ENCODE data around the gene WNT9A.

The WNT9A gene

GRCh38 chr1:227944090-227944930 is 3.4 kb downstream of the WNT9A start:
- Histone ChIP-seq H3K9ac (ENCODE audit: low read depth, low read length) (no peak overlapping the region), H3K27ac (ENCODE audit: low read length) (no peak overlapping the region), H3K27me3 (ENCODE audit: insufficient read depth, low read length) (peaks cover 20% of the 10 kb centered on the region)

GRCh38 chr1:227943381-227944089 is 4.2 kb downstream of the WNT9A start:
- peaks cover 4% of the 10 kb centered on the region; the same call in 1 of the 2 replicates for H3K4me1 ChIP-seq (ENCODE audit: insufficient read depth, low read length)
- H3K4me3 ChIP-seq (ENCODE audit: low read length) = no peak overlapping the region
- no peak overlapping the region for H3K27ac ChIP-seq (ENCODE audit: low read length)
- no peaks in the 10 kb centered on the region for H3K36me3 ChIP-seq (ENCODE audit: insufficient read depth, low read depth, low read length)
- H3K9ac ChIP-seq (ENCODE audit: low read depth, low read length) = no peak overlapping the region
- peaks cover 13% of the 10 kb centered on the region for H3K27me3 ChIP-seq (ENCODE audit: insufficient read depth, low read length)
- no peaks in the 10 kb centered on the region for H3K9me3 ChIP-seq (ENCODE audit: insufficient read depth, low read depth, low read length)

More at GRCh38 chr1:227944090-227944930, 3.4 kb downstream of the WNT9A start:
- H3K36me3 ChIP-seq (ENCODE audit: insufficient read depth, low read depth, low read length) = no peaks in the 10 kb centered on the region
- no peak overlapping the region for H3K4me3 ChIP-seq (ENCODE audit: low read length)
- no peaks in the 10 kb centered on the region for H3K9me3 ChIP-seq (ENCODE audit: insufficient read depth, low read depth, low read length)
- H3K4me1 ChIP-seq (ENCODE audit: insufficient read depth, low read length) = peaks cover 4% of the 10 kb centered on the region; the same call in 1 of the 2 replicates

- Histone ChIP-seq H3K9ac (ENCODE audit: low read depth, low read length) (no peak overlapping the region), H3K27me3 (ENCODE audit: insufficient read depth, low read length) (peaks cover 7% of the 10 kb centered on the region; the same call in 1 of the 2 replicates)
Measured at GRCh38 chr1:227942716-227943261, 4.9 kb downstream of the WNT9A start.

GRCh38 chr1:227942021-227942715 is 5.6 kb downstream of the WNT9A start:
- H3K27me3 ChIP-seq (ENCODE audit: insufficient read depth, low read length) = peaks cover 5% of the 10 kb centered on the region; the same call in 1 of the 2 replicates
- no peaks in the 10 kb centered on the region for H3K36me3 ChIP-seq (ENCODE audit: insufficient read depth, low read depth, low read length)
- no peak overlapping the region for H3K4me3 ChIP-seq (ENCODE audit: low read length)
- H3K4me1 ChIP-seq (ENCODE audit: insufficient read depth, low read length) = peaks cover 4% of the 10 kb centered on the region; the same call in 1 of the 2 replicates
- no peak overlapping the region for H3K9ac ChIP-seq (ENCODE audit: low read depth, low read length)
- no peaks in the 10 kb centered on the region for H3K9me3 ChIP-seq (ENCODE audit: insufficient read depth, low read depth, low read length)
- no peak overlapping the region for H3K27ac ChIP-seq (ENCODE audit: low read length)

More at GRCh38 chr1:227942716-227943261, 4.9 kb downstream of the WNT9A start:
- H3K27ac ChIP-seq (ENCODE audit: low read length) = no peak overlapping the region
- H3K4me3 ChIP-seq (ENCODE audit: low read length) = no peak overlapping the region
- no peaks in the 10 kb centered on the region for H3K36me3 ChIP-seq (ENCODE audit: insufficient read depth, low read depth, low read length)
- H3K9me3 ChIP-seq (ENCODE audit: insufficient read depth, low read depth, low read length) = no peaks in the 10 kb centered on the region
- peaks cover 4% of the 10 kb centered on the region; the same call in 1 of the 2 replicates for H3K4me1 ChIP-seq (ENCODE audit: insufficient read depth, low read length)

- Histone ChIP-seq H3K27ac (ENCODE audit: low read length) (no peak overlapping the region), H3K9ac (ENCODE audit: low read depth, low read length) (no peak overlapping the region), H3K4me3 (ENCODE audit: low read length) (no peak overlapping the region), H3K36me3 (ENCODE audit: insufficient read depth, low read depth, low read length) (no peaks in the 10 kb centered on the region), H3K27me3 (ENCODE audit: insufficient read depth, low read length) (no peaks in the 10 kb centered on the region), H3K4me1 (ENCODE audit: insufficient read depth, low read length) (peaks cover 4% of the 10 kb centered on the region; the same call in 1 of the 2 replicates), H3K9me3 (ENCODE audit: insufficient read depth, low read depth, low read length) (no peaks in the 10 kb centered on the region)
Measured at GRCh38 chr1:227941509-227942020, 6.2 kb downstream of the WNT9A start.

GRCh38 chr1:227940791-227941241 is 6.9 kb downstream of the WNT9A start:
- Histone ChIP-seq H3K9ac (ENCODE audit: low read depth, low read length) (no peak overlapping the region), H3K9me3 (ENCODE audit: insufficient read depth, low read depth, low read length) (no peaks in the 10 kb centered on the region), H3K4me1 (ENCODE audit: insufficient read depth, low read length) (peaks cover under 1% of the 10 kb centered on the region; the same call in 1 of the 2 replicates), H3K4me3 (ENCODE audit: low read length) (no peak overlapping the region), H3K27ac (ENCODE audit: low read length) (no peak overlapping the region), H3K27me3 (ENCODE audit: insufficient read depth, low read length) (no peaks in the 10 kb centered on the region), H3K36me3 (ENCODE audit: insufficient read depth, low read depth, low read length) (no peaks in the 10 kb centered on the region)

GRCh38 chr1:227939791-227940771 is 7.7 kb downstream of the WNT9A start:
- Histone ChIP-seq H3K27me3 (ENCODE audit: insufficient read depth, low read length) (no peaks in the 10 kb centered on the region), H3K27ac (ENCODE audit: low read length) (no peak overlapping the region), H3K4me3 (ENCODE audit: low read length) (no peak overlapping the region), H3K4me1 (ENCODE audit: insufficient read depth, low read length) (no peaks in the 10 kb centered on the region; the same call in 1 of the 2 replicates), H3K36me3 (ENCODE audit: insufficient read depth, low read depth, low read length) (no peaks in the 10 kb centered on the region), H3K9me3 (ENCODE audit: insufficient read depth, low read depth, low read length) (no peaks in the 10 kb centered on the region), H3K9ac (ENCODE audit: low read depth, low read length) (no peak overlapping the region; the same call in 1 of the 2 replicates)

GRCh38 chr1:227938911-227939790 is 8.6 kb downstream of the WNT9A start:
- no peak overlapping the region; the same call in 1 of the 2 replicates for H3K9ac ChIP-seq (ENCODE audit: low read depth, low read length)

GRCh38 chr1:227938276-227938675 is 9.5 kb downstream of the WNT9A start:
- H3K36me3 ChIP-seq (ENCODE audit: insufficient read depth, low read depth, low read length) = no peaks in the 10 kb centered on the region
- no peak overlapping the region for H3K4me3 ChIP-seq (ENCODE audit: low read length)
- H3K9ac ChIP-seq (ENCODE audit: low read depth, low read length) = no peak overlapping the region
- no peaks in the 10 kb centered on the region for H3K9me3 ChIP-seq (ENCODE audit: insufficient read depth, low read depth, low read length)
- no peak overlapping the region for H3K27ac ChIP-seq (ENCODE audit: low read length)
- H3K4me1 ChIP-seq (ENCODE audit: insufficient read depth, low read length) = no peaks in the 10 kb centered on the region; the same call in 1 of the 2 replicates
- H3K27me3 ChIP-seq (ENCODE audit: insufficient read depth, low read length) = no peaks in the 10 kb centered on the region

More at GRCh38 chr1:227938911-227939790, 8.6 kb downstream of the WNT9A start:
- Histone ChIP-seq H3K27me3 (ENCODE audit: insufficient read depth, low read length) (no peaks in the 10 kb centered on the region), H3K4me1 (ENCODE audit: insufficient read depth, low read length) (no peaks in the 10 kb centered on the region; the same call in 1 of the 2 replicates), H3K9me3 (ENCODE audit: insufficient read depth, low read depth, low read length) (no peaks in the 10 kb centered on the region), H3K27ac (ENCODE audit: low read length) (no peak overlapping the region), H3K36me3 (ENCODE audit: insufficient read depth, low read depth, low read length) (no peaks in the 10 kb centered on the region), H3K4me3 (ENCODE audit: low read length) (no peak overlapping the region)

All from iPS-20b (cell line).